HFFc6 (cell line): ENCODE results near the gene HSD11B2. TPM values are rescaled to one million over a fixed set of nuclear protein-coding genes. Genes with fewer than 3 reads are reported as not detected.

ENCODE experiments used
- DNase-seq: peaks from one replicate; pipeline ENCODE4 v3.0.0-alpha.2; 2018
- H3K27ac Mint-ChIP-seq: 2 replicates; pipeline ENCODE4 v1.8.0; 2020; ENCODE audit warnings: mild to moderate bottlenecking, mixed read lengths
- H3K27me3 Mint-ChIP-seq: 2 replicates; pipeline ENCODE4 v1.8.0; 2021; ENCODE audit warnings: mild to moderate bottlenecking, moderate library complexity, mixed read lengths; ENCODE audit not compliant: insufficient read depth
- H3K36me3 Mint-ChIP-seq: 2 replicates; pipeline ENCODE4 v1.8.0; 2021; ENCODE audit warnings: low read depth, mixed read lengths
- H3K4me1 Mint-ChIP-seq: 2 replicates; pipeline ENCODE4 v1.8.0; 2020; ENCODE audit warnings: low read depth, mixed read lengths
- H3K4me3 Mint-ChIP-seq: 2 replicates; pipeline ENCODE4 v1.8.0; 2020; ENCODE audit warnings: mild to moderate bottlenecking, moderate library complexity, mixed read lengths
- H3K9me3 Mint-ChIP-seq: 2 replicates; pipeline ENCODE4 v1.8.0; 2020; ENCODE audit warnings: mild to moderate bottlenecking, mixed read lengths
- total RNA-seq, 6 experiments: library from RNA; stranded (reverse); fragmentation: NEBNext Ultra II Directional; extraction: Animal tissue kit (Norgen Biotek cat#: 25700); gene quantifications; 2 replicates in 1 of 6; 3 replicates in 5 of 6; pipeline ENCODE4 v1.2.3, GENCODE V29; 2021
- TF ChIP-seq, protein P1 (sequence below): fragments of 200-600 bp; sonication (generic); IDR thresholded peaks from 2 replicates; pipeline ENCODE4 v1.5.0; 2021; ENCODE audit warnings: antibody characterized with exemption, mild to moderate bottlenecking

The HSD11B2 gene
- total RNA-seq, 6 experiments from 2014 or later, result not detected

DNA sequence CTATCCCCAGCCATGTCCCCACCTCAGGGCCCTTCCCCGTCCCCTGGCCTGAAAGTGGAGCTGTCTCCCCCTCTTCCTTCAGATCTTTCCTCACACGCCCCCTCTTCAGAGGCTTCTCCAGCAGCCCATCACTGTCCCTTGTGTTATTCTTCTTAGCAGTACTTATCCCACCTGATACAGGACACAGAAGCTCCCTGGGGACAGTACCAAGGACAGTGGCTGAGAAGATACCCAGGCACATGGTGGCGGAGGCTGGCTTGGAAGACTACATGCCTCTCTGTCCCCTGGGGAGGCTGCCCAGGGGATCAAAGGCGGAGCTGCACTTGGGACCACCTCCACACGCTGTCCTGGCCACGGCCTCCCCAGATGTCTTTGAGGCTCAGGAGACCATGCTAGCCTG lies 23.9 kb downstream of the HSD11B2 start:
- TF ChIP-seq, protein P1, sequence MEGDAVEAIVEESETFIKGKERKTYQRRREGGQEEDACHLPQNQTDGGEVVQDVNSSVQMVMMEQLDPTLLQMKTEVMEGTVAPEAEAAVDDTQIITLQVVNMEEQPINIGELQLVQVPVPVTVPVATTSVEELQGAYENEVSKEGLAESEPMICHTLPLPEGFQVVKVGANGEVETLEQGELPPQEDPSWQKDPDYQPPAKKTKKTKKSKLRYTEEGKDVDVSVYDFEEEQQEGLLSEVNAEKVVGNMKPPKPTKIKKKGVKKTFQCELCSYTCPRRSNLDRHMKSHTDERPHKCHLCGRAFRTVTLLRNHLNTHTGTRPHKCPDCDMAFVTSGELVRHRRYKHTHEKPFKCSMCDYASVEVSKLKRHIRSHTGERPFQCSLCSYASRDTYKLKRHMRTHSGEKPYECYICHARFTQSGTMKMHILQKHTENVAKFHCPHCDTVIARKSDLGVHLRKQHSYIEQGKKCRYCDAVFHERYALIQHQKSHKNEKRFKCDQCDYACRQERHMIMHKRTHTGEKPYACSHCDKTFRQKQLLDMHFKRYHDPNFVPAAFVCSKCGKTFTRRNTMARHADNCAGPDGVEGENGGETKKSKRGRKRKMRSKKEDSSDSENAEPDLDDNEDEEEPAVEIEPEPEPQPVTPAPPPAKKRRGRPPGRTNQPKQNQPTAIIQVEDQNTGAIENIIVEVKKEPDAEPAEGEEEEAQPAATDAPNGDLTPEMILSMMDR, result no peak
- H3K4me1 Mint-ChIP-seq, result peaks cover 36% of the 10 kb centered on the region
- H3K9me3 Mint-ChIP-seq, result no peaks in the 10 kb centered on the region
- no peak overlapping the region for H3K4me3 Mint-ChIP-seq
- no peaks in the 10 kb centered on the region; the same call in 1 of the 2 replicates for H3K36me3 Mint-ChIP-seq
- no peak overlapping the region for H3K27ac Mint-ChIP-seq
- no peak for DNase-seq
- no peaks in the 10 kb centered on the region; the same call in none of the 2 replicates for H3K27me3 Mint-ChIP-seq

DNA sequence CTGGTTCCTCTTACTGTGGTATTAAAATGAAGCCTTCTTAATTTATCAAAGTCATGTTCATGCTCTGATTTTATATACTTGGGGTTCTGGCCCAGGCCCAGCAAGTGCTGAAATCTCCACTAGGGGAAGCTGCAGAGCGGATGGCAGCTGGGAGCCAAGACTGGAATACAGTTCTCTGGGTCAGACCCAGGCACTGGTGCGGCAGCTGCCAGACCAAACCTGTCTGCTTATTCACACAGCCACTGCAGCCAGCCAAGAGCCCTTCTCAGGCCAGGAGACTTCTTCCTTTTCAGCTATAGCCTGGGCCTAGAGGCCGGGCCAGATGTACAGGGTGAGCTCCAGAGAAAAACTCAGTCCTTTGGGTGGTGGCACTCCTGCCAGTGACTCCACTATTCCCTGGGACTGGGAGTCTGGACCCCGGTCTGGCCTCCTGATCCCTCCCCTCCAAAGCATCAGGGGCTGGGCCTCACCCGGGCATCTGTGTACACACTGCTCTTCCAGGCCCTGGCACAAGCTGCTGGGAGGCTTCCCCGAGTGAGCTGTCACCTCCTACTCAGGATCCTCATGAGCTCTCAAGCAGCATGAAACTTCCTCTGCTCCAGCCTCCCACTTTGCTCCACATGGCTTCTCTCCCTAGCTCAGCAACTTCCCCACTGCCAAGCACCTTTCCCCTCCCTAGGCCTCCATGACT lies 25.6 kb downstream of the HSD11B2 start:
- Mint-ChIP-seq H3K4me3 (no peak overlapping the region), H3K4me1 (peaks cover 42% of the 10 kb centered on the region)
- TF ChIP-seq, protein P1, result peak; percentile 76

DNA sequence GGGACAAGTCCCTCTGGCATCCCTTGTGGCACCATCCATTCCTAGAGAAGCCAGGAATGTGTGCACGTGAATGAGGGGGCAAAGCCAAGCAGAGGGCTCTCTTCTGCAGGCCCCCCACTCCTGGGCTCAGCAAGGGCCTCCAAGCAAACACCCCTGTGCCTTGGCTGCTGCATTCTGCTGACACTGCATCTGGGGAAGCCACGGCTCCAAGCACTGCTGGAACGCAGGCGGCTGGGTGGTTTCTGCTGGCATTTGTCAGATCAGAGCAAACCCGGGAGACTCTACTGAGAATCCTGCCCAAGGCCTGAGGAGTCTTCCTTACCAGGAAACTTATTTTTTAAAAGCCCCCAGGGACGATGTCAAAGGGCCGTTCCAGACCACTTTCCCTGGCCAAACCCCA lies 26.7 kb downstream of the HSD11B2 start:
- TF ChIP-seq, protein P1, result no peak
- DNase-seq, result no peak
- no peak overlapping the region for H3K4me3 Mint-ChIP-seq
- H3K4me1 Mint-ChIP-seq, result peaks cover 46% of the 10 kb centered on the region
- no peaks in the 10 kb centered on the region for H3K9me3 Mint-ChIP-seq
- no peaks in the 10 kb centered on the region; the same call in none of the 2 replicates for H3K27me3 Mint-ChIP-seq
- H3K27ac Mint-ChIP-seq, result no peak overlapping the region; the same call in 1 of the 2 replicates
- no peaks in the 10 kb centered on the region; the same call in 1 of the 2 replicates for H3K36me3 Mint-ChIP-seq

More for the DNA sequence above, 25.6 kb downstream of the HSD11B2 start:
- Mint-ChIP-seq H3K27ac (peak overlapping the region; percentile 43), H3K36me3 (no peaks in the 10 kb centered on the region; the same call in 1 of the 2 replicates), H3K27me3 (no peaks in the 10 kb centered on the region; the same call in none of the 2 replicates), H3K9me3 (no peaks in the 10 kb centered on the region)
- peak; percentile 46 for DNase-seq

DNA sequence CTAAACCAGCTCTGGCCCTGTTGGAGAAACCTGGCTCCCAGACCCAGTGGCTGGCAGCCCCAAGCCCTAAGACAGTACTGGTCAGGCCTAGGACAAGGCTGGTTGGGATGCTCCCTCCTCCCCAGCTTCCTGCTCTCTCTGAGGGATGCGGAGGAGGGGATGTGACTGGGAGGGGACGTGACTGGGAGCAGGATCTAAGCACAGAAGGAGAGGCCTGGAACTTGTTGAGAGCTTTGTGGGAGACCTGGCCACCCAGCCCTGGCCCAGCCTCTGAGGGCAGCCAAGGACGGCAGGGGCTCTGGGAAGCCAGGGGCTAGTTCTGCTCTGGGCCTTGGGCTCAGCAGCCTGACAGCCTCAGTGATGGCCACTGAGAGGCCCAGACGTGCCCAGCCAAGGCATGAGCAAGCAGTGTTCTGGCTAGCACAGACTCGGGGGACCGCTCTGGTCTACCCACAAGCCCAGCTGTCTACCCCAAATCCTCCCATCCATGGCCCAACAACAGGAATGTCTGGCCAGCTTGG lies 27.3 kb downstream of the HSD11B2 start:
- H3K4me3 Mint-ChIP-seq, result no peak overlapping the region
- no peaks in the 10 kb centered on the region; the same call in 1 of the 2 replicates for H3K36me3 Mint-ChIP-seq
- no peak for DNase-seq
- peaks cover 51% of the 10 kb centered on the region for H3K4me1 Mint-ChIP-seq
- no peaks in the 10 kb centered on the region for H3K9me3 Mint-ChIP-seq
- H3K27me3 Mint-ChIP-seq, result no peaks in the 10 kb centered on the region; the same call in none of the 2 replicates
- H3K27ac Mint-ChIP-seq, result peak overlapping the region; percentile 55; the same call in 1 of the 2 replicates
- TF ChIP-seq, protein P1, result no peak

DNA sequence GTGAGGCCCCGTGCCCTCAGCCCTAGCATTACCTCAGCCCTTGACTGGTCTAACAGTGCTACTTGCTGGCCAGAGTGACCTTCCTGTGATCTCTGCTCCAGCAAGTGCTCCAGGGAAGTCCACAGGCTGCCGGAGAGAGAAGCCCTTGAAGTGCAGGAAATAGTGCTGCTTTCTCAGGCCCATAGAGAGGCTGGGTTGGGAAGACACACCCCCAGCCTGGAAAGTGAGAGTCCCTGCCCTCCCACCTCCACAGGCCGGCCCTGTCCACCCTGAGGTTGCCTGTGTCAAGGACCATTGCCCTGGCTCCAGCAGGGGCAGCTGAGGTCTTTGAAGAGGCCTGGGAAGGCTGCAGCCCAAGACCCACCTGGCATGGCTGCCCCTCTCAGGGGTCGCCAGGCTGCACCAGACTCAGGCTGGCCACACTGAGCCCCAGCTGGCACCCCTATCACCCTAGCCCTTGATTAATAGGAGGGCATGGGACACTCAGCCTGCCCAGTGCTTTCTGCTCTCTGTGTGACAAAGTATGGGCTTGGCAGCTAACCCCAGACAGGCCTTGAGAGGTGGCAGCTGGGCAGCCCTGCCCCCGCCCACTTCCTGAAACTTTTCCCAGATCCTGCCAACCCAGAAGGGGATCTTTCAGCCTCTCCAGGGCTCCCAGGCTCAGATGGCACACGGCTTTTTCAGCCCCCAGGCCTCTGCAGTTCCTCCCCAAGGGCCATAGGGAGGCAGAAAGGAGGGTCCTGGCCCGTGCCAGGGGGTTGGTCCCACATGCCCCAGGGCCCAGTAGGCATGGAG lies 28.3 kb downstream of the HSD11B2 start:
- peaks cover 49% of the 10 kb centered on the region for H3K4me1 Mint-ChIP-seq
- TF ChIP-seq, protein P1, result no peak
- H3K27ac Mint-ChIP-seq, result peak overlapping the region; percentile 55

More for the DNA sequence above, 28.3 kb downstream of the HSD11B2 start:
- DNase-seq, result no peak
- H3K27me3 Mint-ChIP-seq, result no peaks in the 10 kb centered on the region; the same call in 1 of the 2 replicates
- no peak overlapping the region for H3K4me3 Mint-ChIP-seq
- H3K36me3 Mint-ChIP-seq, result no peaks in the 10 kb centered on the region; the same call in 1 of the 2 replicates
- no peaks in the 10 kb centered on the region for H3K9me3 Mint-ChIP-seq
